HepG2 (cell line): Measurements from ENCODE around the gene VSIG10L. TPM values are rescaled to one million over a fixed set of nuclear protein-coding genes. Genes with fewer than 3 reads are reported as not detected.

Source experiments
- ARHGAP35 ChIP-seq: sonication (generic); formaldehyde crosslinking; IDR thresholded peaks from 2 replicates; pipeline ENCODE4 v1.9.0; 2022; ENCODE audit warnings: mild to moderate bottlenecking, inconsistent platforms, moderate library complexity, missing genetic modification reagents, borderline replicate concordance
- ATF4 ChIP-seq, 2 experiments: fragments of 450-650 bp in 1 of 2; sonication (generic) in 1 of 2; formaldehyde crosslinking; IDR thresholded peaks; 2 replicates each; pipeline versions ENCODE4 v1.5.0 to v1.8.0; 2020 to 2022; ENCODE audit warnings: mild to moderate bottlenecking in 1 of 2, missing genetic modification reagents in 1 of 2
- CAMTA2 ChIP-seq: sonication (generic); formaldehyde crosslinking; IDR thresholded peaks from 2 replicates; pipeline ENCODE4 v1.4.0; 2020; ENCODE audit warnings: mild to moderate bottlenecking, missing genetic modification reagents, borderline replicate concordance
- FOXO1 ChIP-seq: sonication (generic); formaldehyde crosslinking; IDR thresholded peaks from 2 replicates; pipeline ENCODE4 v1.4.0; 2020; ENCODE audit warnings: missing genetic modification reagents
- HHEX ChIP-seq: IDR thresholded peaks from 2 replicates; pipeline ENCODE4 v1.6.1; 2016; ENCODE audit warnings: control low read depth
- HNRNPH1 ChIP-seq: fragments of 200-400 bp; formaldehyde crosslinking; optimal IDR thresholded peaks from 2 replicates; pipeline ENCODE3; 2017; ENCODE audit warnings: mild to moderate bottlenecking, low read depth, low read length
- KDM6A ChIP-seq: IDR thresholded peaks from 2 replicates; pipeline ENCODE4 v1.6.1; 2016; ENCODE audit warnings: low read depth
- NKX3-1 ChIP-seq: sonication (generic); formaldehyde crosslinking; IDR thresholded peaks from 2 replicates; pipeline ENCODE4 v1.5.0; 2020; ENCODE audit warnings: missing genetic modification reagents
- PAXIP1 ChIP-seq: sonication (generic); formaldehyde crosslinking; conservative IDR thresholded peaks from 2 replicates; pipeline ENCODE4 v1.4.0; 2020; ENCODE audit warnings: mild to moderate bottlenecking, missing genetic modification reagents, moderate library complexity
- PITX1 ChIP-seq: sonication (generic); formaldehyde crosslinking; IDR thresholded peaks from 2 replicates; pipeline ENCODE4 v1.5.1; 2020; ENCODE audit warnings: mild to moderate bottlenecking, missing genetic modification reagents
- RFXAP ChIP-seq: sonication (generic); formaldehyde crosslinking; IDR thresholded peaks from 2 replicates; pipeline ENCODE4 v1.4.0; 2020; ENCODE audit warnings: missing genetic modification reagents, borderline replicate concordance
- SAP130 ChIP-seq: IDR thresholded peaks from 2 replicates; pipeline ENCODE4 v1.6.1; 2016; ENCODE audit warnings: low read depth
- SMAD9 ChIP-seq: sonication (generic); formaldehyde crosslinking; IDR thresholded peaks from 2 replicates; pipeline ENCODE4 v1.5.1; 2020; ENCODE audit warnings: mild to moderate bottlenecking, missing genetic modification reagents
- THAP11 ChIP-seq: IDR thresholded peaks from 2 replicates; pipeline ENCODE4 v1.6.1; 2016; ENCODE audit warnings: missing biosample characterization, missing genetic modification reagents
- UBTF ChIP-seq: sonication (generic); formaldehyde crosslinking; IDR thresholded peaks from 2 replicates; pipeline ENCODE4 v1.4.0; 2020; ENCODE audit warnings: mild to moderate bottlenecking, missing genetic modification reagents
- ZC3H4 ChIP-seq: sonication (generic); formaldehyde crosslinking; IDR thresholded peaks from 2 replicates; pipeline ENCODE4 v1.4.0; 2020; ENCODE audit warnings: missing genetic modification reagents, borderline replicate concordance
- ZNF343 ChIP-seq: sonication (generic); formaldehyde crosslinking; IDR thresholded peaks from 2 replicates; pipeline ENCODE4 v1.4.0; 2020; ENCODE audit warnings: mild to moderate bottlenecking, missing genetic modification reagents
- ZNF451 ChIP-seq: sonication (generic); formaldehyde crosslinking; IDR thresholded peaks from 2 replicates; pipeline ENCODE4 v1.5.0; 2020; ENCODE audit warnings: mild to moderate bottlenecking, missing genetic modification reagents
- ZNF468 ChIP-seq: sonication (generic); formaldehyde crosslinking; IDR thresholded peaks from 2 replicates; pipeline ENCODE4 v1.8.0; 2022; ENCODE audit warnings: mild to moderate bottlenecking, moderate library complexity, missing genetic modification reagents
- ZNF543 ChIP-seq: sonication (generic); formaldehyde crosslinking; IDR thresholded peaks from 2 replicates; pipeline ENCODE4 v1.4.0; 2020; ENCODE audit warnings: mild to moderate bottlenecking, missing genetic modification reagents
- ZNF580 ChIP-seq: IDR thresholded peaks from 2 replicates; pipeline ENCODE4 v1.6.1; 2016; ENCODE audit warnings: low read depth, borderline replicate concordance
- ZUFSP ChIP-seq: sonication (generic); formaldehyde crosslinking; IDR thresholded peaks from 2 replicates; pipeline ENCODE4 v1.9.0; 2021; ENCODE audit warnings: missing genetic modification reagents, mild to moderate bottlenecking, borderline replicate concordance
- polyA plus RNA-seq, 8 experiments: library from polyadenylated mRNA; depleted of rRNA in 3 of 8; stranded (reverse) in 7 of 8; unstranded in 1 of 8; fragments of >200 nt; fragmentation: Illumina TruSeq in 4 of 8; extraction: Trizol in 4 of 8; gene quantifications; 2 replicates each; pipeline versions ENCODE4 v1.2.1 to v1.2.3, GENCODE V29; 2011 to 2016; ENCODE audit warnings: low read depth in 4 of 8, missing spikeins in 1 of 8, mixed read lengths in 1 of 8; ENCODE audit not compliant: insufficient read depth in 1 of 8
- total RNA-seq, 5 experiments: library from RNA; depleted of rRNA; stranded (reverse); fragments of >200 nt; fragmentation: Illumina TruSeq; extraction: Trizol; gene quantifications; 2 replicates each; pipeline ENCODE4 v1.2.3, GENCODE V29; 2016; ENCODE audit warnings: low read depth in 1 of 5

The VSIG10L gene
- total and polyA plus RNA-seq, 2 of the 13 experiments (the other 11 are each of a cell fraction or from before 2014, with no cell fraction given), result 2.7 to 8.5 TPM

GRCh38 chr19:51352783-51353360 is 10.9 kb upstream of the VSIG10L start (continued):
- TF ChIP-seq NKX3-1 (CRISPR knock-in tag) (no peak), PAXIP1 (CRISPR knock-in tag) (no peak), ATF4 (CRISPR knock-in tag; IDR thresholded peaks at IDR 0.05) (no peak), FOXO1 (no peak), ZNF451 (CRISPR knock-in tag) (0 out of 2 replicates have a peak, but pooled peaks have one; percentile 30), PITX1 (CRISPR knock-in tag) (0 out of 2 replicates have a peak, but pooled peaks have one; percentile 31), HHEX (CRISPR knock-in tag) (no peak), CAMTA2 (CRISPR knock-in tag) (no peak), RFXAP (CRISPR knock-in tag) (no peak), ARHGAP35 (CRISPR knock-in tag) (no peak), UBTF (CRISPR knock-in tag) (no peak), SAP130 (0 out of 2 replicates have a peak, but pooled peaks have one; percentile 21), ZNF343 (CRISPR knock-in tag) (0 out of 2 replicates have a peak, but pooled peaks have one; percentile 47), KDM6A (CRISPR knock-in tag) (no peak), ZNF468 (CRISPR knock-in tag) (no peak), ZUFSP (CRISPR knock-in tag) (no peak), ZC3H4 (CRISPR knock-in tag) (no peak), THAP11 (CRISPR knock-in tag) (no peak), HNRNPH1 (peak; percentile 35), SMAD9 (CRISPR knock-in tag) (0 out of 2 replicates have a peak, but pooled peaks have one; percentile 80), ZNF580 (CRISPR knock-in tag) (no peak), ZNF543 (CRISPR knock-in tag) (no peak)
